ENCODE data around the gene NAA20.
"Not testable (repeated sequence)": the region's sequence is repeated elsewhere in the genome, so short reads cannot be mapped to it uniquely, and the experiment has no call there.

Gene NAA20

DNA sequence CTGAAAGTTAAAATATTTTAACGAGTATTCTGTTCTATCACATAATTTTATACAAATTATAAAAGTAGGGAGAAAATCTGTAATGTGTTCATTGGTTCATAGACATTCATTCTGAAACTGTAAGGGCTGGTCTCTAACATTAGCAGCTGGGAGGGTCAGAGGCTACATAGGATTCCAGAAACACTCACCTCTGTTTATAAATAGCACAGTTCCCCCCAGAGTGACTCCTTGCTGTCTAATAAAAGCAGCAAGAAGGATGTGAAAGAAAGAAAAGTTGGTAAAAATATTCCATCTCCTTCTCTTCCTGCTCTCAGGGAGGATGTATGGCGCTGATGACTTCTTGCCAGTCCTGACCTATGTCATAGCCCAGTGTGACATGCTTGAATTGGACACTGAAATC, 25.3 kb upstream of the NAA20 start:
- no peak for DNase-seq (ENCODE audit: low spot score)

DNA sequence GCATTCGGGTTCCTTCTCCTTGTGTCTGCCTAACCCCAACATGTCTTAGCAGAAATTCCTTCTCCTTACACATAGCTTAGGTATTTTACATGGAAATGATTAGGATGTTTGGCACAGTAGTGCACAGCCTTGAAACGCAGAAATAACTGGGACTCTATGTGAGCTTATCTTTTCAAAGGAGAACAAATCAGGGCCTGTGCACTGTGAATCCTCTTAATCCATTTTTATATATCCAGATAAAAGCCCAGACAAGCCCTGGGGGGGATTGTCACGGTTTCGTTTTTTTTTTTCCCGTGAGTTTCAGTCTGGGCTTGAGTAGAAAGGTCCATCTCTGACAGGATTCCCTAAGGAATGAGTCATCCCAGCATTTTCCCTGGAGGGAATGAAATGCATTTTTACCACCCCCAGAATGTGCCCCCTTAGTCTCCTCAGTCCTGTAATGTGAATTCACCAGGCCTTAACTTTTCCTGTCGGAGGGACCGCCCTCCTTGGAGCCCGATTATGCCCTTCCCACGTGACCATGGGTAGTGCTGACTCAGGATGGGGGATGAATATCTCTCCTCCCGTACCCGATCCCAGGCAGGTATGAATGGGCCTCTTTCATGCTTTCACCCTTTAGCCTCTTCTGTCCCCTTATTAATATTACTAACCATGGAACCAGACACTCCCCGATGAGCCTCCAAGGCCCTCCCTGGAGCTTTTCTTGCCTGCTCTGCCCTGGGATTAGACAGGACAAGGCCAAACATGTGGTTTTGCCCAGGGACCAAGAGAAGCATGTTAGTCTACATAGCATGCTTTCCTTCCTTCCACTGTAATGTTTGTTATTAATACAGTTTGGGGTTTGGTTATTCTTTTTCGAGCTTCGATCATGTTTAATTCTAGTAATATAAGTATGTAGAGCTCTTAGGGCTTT, 23.9 kb upstream of the NAA20 start:
- DNase-seq (ENCODE audit: low spot score) = no peak

DNA sequence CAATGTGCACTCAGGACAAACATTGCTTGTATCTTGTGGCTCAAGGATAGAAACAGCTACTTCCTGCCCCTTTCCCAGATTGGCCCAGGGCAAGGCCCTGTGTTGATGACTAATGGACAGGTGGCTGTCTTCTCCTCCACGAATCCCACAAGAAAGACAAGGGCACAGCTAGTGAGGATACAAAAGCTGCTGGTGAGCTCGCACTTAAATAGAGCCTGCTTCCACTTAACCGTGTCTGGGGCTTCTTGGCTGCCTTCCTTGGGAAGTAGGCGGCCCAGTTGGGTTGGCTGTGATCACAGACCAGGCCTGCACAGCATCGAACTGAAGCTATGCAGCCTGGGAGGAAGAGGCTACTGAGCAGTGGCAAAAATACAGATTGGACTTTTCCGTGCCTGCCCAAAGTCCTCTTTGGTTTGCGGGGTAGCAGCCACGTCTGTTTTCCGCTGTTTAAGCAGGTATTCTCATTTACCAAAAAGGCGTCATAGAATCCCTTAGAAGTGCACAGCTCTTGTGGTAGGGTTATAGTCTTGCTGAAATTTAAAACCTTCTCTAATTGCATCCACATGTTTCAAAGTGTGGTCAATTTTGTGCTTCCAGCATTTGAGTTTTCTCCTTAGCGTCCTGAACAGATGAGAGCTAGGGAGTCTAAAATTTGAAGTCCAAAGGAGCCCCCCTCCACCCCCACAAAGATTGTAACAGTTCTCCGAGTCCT, 23.0 kb upstream of the NAA20 start:
- no peak for DNase-seq (ENCODE audit: low spot score)

DNA sequence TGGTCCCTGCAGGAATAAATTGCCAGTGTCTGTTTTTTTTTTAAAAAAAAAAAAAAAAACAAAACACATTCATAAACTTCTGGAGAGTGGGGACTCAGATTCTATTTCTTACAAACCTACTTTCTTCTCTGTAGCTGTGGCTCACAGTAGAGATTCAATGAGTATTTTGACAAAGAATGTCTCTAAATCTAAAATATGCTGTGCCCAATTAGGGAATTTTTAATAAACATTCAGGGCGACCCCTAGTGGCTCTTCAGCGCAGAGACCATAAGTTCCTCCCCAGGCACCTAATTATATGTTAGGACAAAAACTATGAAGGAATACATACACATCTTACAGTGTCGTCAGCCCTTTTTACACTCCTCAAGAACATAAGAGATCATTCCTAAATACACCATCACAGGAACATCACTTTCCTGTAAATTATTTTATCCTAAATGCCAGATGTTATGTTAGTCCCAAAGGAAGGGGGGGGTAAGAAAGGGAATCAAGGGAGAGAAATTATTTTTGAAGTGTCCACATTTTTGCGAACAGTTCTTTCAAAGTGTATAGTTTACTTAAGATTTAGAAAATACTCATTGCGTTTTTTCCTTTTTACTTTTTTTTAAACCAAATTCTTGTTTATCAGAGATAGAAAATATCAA, 21.8 kb upstream of the NAA20 start:
- DNase-seq (ENCODE audit: low spot score) = peak; percentile 38

DNA sequence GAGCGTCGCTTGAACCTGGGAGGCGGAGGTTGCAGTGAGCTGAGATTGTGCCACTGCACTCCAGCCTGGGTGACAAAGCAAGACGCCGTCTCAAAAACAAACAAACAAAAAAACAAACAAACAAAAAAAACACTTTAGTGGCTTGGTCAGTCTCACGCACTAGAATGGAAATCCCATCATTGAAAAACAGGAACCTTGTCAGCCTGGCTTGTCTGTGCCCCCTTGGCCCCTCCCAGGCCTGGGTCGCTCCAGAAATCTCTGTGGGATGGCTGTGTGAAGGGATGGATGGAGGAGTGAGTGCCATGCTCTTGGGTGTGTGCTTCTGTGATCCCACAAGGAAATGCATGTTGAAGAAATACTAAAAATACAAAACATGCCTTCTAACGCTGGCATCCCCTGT, 20.9 kb upstream of the NAA20 start:
- DNase-seq (ENCODE audit: low spot score) = no peak

DNA sequence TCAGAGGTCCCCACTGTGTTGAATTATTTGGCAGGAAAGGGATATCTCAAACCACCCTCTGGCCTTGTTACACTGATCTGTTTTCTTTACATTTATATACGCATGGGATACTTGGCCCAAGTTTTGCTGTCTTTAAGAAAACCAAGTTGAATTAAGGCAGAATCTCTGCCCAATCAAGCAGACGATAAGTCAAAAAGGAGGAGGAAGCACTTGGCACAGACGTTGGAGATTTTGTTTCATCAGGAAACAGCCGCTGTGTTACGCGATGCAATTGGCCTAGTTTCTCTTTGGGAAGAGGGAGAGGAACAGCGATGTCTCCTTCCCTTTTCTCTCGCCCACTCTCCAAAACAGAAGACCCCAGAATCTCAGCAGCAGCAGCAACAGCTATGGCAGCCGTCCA, 20.2 kb upstream of the NAA20 start:
- DNase-seq (ENCODE audit: low spot score) = no peak

DNA sequence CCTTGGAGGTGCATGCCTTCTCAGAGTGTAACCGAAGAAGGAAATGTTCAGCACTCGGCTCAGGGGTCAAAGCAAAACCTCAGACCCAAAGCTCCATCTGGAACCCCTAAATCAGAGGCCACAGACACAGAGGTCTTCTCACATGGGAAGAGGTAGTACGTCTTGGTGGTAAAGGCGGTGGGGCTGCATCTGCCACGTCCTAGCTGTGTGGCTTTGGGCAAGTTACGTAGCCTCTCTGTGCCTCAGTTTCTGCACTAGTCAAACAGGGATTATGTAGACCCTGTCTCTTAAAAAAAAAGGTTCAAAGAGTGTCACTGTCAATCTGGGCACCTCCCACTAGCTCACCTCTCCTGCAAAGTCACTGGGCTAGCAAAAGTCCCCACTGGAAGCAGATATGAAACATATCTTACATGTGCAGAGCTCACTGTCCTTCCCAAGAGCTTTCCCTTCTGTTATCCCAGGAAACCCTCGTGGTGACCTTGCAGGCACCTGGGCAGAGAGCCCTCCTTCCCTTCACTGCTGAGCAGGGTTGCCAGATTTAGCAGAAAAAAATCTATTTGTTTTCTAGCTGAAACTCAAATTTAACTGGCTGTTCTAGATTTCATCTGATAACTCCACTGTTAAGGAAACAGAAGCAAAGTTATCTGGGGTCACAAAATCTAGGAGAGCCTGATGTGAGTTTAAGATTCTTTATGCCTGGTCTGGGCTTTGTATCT, 18.0 kb upstream of the NAA20 start:
- DNase-seq (ENCODE audit: low spot score) = no peak

DNA sequence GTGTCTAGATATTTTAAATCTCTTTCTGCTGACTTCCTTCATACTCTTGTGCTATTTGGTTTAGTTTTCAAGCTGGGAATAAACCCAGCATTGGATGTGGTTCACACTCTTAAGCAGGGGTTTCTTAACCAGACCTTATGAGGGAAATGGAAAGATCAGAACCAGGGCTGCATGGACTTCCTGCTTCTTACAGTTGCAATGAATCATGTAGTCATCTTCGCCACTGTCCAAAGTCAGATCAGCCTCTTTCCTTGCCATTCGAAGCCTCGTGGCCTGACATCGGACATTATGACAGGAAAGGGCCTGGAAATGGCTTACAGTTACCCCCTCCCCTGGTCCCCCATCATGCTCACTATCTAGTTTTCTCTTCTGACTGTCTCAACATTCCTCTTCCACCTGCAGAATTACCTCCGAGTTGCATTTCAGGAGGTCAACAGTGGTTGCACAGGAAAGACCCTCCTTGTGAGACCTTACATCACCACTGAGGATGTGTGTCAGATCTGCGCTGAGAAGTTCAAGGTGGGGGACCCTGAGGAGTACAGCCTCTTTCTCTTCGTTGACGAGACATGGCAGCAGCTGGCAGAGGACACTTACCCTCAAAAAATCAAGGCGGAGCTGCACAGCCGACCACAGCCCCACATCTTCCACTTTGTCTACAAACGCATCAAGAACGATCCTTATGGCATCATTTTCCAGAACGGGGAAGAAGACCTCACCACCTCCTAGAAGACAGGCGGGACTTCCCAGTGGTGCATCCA, 16.8 kb upstream of the NAA20 start:
- no peak for DNase-seq (ENCODE audit: low spot score)

DNA sequence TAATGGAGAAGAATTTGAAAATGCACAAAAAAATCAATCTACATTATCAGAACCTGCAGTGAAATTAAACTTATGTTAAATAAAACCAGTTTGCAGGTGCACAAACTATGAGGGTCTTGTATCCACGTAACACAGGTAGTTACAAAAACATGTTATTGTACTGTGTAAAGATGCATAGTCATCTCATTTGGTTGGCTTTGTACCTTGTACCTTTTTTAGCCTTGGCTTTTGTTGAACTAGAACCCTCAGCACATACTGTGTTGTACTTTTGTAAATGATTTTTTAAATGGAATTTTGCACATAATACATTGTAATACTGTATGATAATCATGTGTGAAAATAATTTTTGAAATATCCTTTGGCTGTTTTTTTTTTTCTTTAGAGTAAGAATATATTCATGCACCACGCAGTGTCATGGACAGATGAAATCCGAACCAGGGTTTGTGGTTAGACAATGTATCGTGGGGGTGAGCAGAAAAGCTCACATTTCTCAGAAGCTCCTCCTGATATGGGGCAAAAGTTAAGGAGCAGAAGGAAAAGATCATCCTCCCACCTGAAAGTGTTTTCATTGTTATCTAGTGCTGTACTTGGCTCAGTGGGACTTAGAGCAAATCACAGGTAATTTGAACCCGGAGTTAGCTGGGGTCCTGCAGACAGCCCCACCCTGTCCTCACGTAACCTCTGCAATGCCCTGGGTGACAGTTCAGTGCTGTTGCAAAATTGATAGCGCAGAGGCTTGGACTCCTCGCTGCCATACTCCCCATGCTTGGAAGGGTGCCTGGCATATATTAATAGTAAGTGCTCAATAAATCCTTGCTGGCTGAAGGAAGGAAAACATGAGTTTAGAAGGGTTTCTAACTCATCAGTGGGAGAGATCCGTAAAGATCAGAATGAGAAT, 14.8 kb upstream of the NAA20 start:
- no peak for DNase-seq (ENCODE audit: low spot score)

DNA sequence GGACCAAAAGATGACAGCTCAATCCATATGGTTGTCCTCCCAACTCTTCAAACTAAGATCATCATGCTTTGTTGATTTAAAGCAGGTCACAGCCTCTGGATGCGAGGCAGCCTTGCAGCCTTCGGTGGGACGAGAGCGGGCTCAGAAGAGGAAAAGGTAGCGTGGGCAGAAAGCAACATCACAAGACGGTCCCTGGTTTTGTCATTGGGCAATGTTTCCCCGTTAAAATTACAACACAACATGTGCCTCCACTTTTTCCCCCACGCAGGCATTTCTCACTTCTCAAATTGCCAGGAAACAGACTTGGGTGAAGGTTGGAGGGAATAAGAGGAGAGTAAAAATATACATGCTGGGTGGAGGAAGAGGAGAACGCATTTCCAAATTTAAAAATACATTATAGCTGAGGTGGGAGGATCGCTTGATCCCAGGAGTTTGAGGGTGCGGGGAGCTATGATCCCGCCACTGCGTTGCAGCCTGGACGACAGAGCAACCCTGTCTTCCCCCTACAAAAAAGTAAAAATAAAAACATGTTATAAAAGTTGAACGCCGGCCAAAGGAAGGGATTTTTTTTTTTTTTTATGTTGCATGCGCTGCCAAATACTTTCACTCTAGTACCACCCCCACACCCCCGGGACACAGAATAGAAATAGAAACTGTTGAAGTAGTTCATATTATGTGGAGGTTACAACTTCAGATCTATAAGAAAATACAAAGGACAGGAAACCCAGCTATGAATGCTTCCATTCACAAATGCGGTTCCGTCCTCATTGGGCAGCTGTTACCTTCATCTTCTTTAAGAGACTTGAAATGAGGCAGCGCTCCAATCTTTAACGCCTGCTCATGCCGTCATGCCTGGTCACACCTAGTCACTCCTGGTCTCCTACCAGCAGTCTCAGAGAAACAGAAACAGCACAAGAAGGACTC, 13.9 kb upstream of the NAA20 start:
- DNase-seq (ENCODE audit: low spot score) = no peak

DNA sequence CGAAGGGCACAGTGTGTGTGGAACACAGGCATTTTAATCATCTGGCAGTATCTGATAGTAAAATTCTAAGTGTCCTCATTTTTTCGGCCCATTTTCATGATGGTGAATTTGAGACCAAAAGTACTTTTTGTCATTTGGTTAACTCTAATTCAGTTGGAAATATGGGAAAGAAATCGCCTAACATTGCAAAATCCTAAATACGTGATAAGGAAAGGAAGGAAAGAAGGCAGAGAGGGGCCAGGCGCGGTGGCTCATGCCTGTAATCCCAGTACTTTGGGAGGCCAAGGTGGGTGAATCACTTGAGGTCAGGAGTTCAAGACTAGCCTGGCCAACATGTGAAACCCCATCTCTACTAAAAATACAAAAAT, 13.2 kb upstream of the NAA20 start:
- not testable (repeated sequence) for DNase-seq (ENCODE audit: low spot score)

DNA sequence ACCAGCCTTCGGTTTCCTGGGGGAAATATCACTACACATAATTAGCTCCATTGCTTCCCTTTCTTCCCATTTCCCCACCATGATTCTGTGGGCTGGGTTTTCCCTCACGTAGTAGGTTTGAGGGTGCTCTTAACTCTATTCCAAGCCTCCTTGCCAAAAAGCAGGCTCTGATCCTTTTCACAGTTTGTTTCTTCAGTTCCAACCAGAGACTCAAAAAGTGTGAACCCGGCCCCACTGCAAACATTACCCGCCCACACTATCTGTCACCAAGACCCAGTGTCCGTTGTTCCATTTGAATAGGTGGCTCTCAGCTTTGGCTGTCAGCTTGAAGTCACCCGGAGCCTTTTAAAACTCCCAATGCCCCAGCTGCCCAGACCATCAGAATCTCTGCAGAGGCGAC, 11.8 kb upstream of the NAA20 start:
- no peak for DNase-seq (ENCODE audit: low spot score)

DNA sequence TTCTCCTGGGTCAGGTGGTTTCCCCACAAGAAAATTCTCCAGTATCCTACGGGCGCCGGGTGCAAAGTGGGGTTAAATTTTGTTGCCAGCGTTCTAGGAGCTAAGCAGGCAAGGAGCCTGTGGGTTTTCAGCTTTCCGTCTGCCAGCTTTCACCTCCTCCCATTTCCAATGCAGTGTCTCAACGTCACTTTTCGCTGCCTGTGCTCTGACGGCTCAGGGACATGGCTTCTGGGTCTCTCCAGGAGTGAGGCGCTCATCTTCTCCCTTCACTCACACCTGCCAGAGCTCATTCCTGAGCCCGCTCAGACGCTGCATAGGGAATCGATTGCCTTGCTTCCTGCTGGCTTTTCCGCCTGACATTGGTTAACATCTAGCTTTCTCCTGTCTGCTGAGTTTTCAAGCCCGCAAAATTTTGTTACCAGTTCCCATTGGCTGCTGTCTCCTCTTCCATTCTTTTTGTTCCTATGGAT, 7.3 kb upstream of the NAA20 start:
- DNase-seq (ENCODE audit: low spot score) = no peak

DNA sequence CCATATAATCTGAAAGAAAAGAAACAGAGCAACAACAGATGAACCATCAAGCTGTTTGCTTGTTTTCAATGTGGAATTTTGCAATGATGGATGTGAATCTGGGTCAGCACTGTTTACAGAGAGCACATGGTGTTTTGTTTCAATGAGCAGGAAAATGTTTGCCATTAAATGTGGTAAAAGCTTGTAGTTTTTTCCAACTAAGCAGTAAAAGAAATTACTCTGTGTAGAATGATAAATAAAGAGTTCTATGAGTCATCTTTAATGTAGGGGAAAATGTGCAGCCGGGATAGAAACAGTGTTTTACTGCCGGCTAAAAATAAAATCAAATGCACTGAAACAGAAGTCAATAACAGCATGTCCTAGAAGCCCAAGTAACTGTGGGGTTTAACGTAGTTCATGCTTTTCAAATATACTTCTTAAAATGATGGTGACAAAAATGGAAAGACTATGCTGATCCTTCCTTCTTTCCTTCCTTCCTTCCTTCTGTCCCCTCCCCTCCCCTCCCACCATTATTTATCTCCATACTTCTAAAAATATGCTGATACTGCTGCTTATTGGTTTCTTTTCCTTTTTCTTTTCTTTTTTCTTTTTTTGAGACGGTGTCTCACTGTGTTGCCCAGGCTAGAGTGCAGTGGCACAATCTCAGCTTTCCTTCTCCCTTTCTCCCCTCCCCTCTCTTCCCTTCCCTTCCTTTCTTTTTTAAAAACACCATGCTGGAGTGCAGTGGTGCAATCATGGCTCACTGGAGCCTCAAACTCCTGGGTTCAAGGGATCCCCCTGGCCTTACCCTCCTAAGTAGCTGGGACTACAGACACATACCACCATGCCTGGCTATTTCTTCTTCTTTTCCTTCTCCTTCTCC, 6.3 kb upstream of the NAA20 start:
- no peak for DNase-seq (ENCODE audit: low spot score)

DNA sequence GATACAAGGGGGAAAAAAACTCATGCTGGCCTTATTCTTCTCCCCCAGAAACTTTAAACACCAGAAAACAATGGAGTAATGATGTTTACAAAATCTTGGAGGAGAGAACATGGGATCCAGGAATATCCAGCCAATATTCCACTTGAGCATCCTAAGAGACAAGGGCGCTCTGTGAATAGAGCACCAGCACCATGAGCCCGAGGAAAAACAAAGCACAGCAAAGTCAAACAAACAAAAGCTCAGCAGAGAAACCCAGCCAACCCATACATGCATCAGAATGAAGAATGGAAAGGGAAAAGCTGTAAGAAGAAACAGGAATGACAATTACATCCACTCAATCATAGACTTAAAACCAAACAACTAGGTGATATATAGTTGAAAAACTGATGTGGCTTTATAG, 4.6 kb upstream of the NAA20 start:
- no peak for DNase-seq (ENCODE audit: low spot score)

DNA sequence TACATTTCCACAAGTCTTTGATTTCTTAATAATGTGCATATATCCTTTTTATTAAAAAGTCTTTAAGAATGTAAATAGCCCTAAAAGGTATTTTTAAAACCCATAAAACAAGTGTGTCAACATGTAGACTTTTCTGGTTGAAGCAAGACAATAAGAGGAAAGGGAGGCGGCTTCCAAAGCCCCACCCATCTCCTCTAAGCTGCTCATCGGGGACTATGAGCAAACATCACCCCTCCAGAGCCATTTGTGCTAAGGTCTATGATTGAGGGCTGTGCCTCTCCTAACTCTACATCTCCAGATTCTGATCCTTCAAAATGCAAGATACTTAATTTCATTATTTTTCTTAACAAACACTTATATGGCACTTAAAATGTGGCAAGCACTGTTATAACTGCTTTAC, 2.5 kb upstream of the NAA20 start:
- peak; percentile 16 for DNase-seq (ENCODE audit: low spot score)

DNA sequence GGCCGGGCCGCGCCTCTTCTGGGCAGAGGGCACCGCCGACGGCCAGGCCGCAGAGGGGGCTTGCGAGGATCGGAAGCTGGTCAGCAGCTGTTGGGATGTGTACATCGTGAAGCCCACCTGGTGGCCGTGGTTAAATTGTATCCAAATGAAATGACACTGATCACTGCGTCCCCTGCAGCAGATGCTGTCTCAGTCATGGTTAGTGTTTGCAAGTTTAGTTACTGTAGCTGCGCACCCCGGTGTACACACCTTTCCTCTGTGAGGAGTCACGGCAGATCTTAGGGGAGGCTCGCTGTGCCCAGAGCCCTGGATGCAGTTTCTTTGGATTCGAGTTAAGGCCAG, 653 bp downstream of the NAA20 start:
- no peak for DNase-seq (ENCODE audit: low spot score)

DNA sequence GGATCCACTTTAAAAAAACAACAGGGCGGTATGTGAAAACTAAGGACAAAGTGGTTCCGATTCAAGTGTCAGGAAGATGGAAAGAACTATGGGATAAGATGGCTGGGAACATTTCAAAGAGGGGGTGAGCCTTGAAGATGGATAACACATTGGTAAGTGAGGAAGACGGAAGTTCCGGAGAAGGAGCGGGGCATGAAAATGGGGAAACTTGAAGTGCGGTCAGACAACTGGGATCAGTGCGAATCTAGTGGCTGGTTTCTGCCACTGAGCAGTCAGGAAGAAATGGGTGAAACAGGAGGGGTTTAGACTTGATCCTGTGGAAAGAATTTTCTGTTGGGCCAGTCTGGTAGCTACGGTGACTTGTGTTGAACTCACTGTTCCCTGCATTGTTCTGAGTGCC, 1.2 kb downstream of the NAA20 start:
- no peak for DNase-seq (ENCODE audit: low spot score)

DNA sequence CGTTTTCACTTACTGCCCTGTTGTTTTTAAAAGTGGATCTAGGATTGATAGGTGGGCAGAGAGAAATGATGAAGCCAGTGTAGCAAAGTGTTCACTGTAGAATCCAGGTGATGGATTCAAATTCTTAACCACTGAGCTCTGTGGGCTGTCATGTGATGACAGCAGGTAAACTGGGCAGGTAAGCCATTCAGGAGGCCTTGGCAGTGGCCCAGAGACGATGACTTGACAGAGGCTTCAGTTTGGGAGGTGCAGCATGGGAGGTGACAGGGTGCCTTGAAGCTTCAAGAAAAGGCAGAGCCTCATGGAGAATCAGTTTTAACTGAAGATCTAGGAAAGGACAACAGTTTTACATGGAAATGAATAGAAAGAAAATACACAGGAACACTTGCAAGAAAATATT, 2.0 kb downstream of the NAA20 start:
- no peak for DNase-seq (ENCODE audit: low spot score)

All from CD4-positive, alpha-beta T cell treated with Interleukin-15 for 4 hours (primary cell).